ENCODE results near the gene ME3.
"Not testable (repeated sequence)": the region's sequence is repeated elsewhere in the genome, so short reads cannot be mapped to it uniquely, and the experiment has no call there.

Gene ME3

DNA sequence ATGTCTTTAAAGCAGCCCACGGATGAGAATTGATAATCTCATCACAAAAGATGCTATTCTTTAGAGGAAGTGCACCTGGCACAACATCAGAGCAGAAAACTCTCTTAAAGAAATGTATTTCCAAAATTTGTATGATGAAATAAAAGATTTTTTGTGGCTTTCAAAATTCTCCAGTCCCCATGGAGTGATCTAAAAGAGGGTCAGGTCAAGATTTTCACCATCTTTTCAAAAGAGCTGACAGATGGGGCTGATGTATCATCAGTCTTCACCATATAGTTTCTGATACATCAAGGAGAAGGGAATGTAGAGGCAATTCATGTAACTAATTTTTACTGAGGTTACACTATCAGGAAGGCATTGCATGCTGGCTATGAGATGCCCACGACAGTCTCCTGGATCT, 11.7 kb downstream of the ME3 start:
- DNase-seq, result no peak

GRCh38 chr11:86660088-86660487, 12.3 kb downstream of the ME3 start:
- DNase-seq, result no peak

DNA sequence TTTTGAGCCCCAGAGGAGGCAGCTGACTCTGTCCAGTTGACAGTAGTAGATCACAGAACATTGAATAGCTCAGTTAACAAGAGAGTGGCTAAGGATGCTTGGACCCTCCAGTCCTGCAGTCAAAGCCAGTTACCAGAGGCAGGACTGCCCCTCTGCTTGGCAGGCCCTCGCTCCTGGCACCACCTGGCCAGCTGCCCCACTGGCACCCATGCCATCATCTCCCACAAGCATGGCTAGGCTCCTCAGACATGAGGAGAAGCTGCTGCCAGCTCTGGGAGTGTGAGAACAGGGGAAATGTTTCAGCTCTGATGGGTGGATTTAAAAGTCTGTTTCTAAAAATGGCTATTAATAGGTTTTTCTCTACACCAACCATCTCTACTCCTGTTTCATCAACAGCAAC, 13.9 kb downstream of the ME3 start:
- DNase-seq, result no peak

- DNase-seq, result not testable (repeated sequence)
These were observed 27.2 kb downstream of the ME3 start for GRCh38 chr11:86645212-86645611.

DNA sequence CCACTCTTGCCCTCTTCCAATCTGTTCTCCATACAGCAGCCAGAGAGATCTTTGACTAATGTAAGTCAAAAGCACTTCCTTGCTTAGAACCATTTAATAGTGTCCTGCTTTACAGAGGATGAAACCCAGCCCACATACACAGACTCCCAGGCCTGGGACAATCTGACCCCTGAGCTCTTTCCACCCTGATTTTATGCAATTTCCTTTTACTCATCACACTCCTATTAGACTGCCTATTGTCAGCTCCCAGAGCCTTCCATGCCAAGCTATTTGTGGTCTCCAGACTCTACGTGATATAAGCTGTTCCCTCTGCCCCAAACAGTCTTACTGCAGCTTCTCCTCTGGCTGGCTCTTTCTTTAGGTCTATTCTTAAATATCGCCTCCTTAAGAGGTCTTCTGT, 28.1 kb downstream of the ME3 start:
- DNase-seq, result no peak

GRCh38 chr11:86641537-86642261, 30.7 kb downstream of the ME3 start:
- no peak for DNase-seq

- DNase-seq, result no peak
These were observed 33.3 kb downstream of the ME3 start for GRCh38 chr11:86639137-86639536.

DNA sequence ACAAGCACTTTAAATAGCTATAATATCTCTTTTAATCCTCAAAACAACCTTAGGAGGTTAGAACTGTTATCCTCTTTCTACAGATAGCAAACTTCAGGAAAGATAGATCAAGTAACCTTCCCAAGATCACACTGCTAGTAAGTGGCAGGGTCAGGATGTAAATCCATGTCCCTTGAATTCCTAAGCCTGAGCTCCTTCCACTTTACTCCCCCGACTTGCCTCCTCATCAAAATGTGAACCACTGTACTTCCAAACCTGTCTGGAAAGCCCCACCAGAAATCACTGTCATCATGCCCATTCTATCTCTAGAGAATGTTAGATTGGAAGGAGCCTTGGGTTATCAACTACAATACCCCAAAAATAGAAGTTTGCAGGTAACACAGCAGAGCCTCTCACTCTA, 33.7 kb downstream of the ME3 start:
- DNase-seq, result no peak

DNA sequence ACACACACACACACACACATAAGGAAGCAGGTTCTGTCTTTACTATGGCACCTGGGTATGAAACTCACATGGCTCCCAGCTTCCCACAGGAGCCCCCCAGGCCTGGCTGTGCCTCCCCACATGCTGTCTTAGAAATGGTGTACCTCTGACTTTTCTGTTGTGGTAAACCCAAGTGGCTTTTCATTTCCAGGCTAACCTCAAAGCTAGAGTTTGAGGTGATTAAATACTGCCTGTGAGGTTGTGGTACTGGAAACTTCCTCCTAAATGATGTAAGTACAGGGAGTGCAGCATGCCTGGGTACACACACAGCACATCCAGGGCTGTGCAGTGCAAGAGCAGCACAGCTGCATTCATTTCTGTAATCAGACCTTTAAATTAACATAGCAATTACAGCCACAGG, 34.4 kb downstream of the ME3 start:
- no peak for DNase-seq

DNA sequence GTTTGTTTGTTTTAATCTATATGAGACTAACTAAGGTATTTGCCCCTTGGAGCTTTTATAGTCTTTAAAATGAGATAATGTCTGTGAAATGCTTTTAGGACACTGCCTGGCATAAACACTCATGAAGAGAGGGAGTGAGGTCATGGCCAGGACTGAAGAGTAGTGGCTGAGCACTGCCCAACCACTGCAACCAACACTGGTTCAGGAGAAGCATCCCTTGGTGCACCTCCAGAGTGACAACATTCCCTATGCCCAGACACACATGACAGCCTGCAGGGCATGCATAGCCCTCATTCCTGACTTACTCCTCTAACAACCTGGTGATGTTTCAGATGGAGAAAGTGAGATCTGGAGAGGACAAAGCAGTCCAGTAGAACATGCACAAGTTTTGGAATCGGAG, 36.1 kb downstream of the ME3 start:
- no peak for DNase-seq

- DNase-seq, result no peak
These were observed 39.7 kb downstream of the ME3 start for GRCh38 chr11:86632499-86633269.

DNA sequence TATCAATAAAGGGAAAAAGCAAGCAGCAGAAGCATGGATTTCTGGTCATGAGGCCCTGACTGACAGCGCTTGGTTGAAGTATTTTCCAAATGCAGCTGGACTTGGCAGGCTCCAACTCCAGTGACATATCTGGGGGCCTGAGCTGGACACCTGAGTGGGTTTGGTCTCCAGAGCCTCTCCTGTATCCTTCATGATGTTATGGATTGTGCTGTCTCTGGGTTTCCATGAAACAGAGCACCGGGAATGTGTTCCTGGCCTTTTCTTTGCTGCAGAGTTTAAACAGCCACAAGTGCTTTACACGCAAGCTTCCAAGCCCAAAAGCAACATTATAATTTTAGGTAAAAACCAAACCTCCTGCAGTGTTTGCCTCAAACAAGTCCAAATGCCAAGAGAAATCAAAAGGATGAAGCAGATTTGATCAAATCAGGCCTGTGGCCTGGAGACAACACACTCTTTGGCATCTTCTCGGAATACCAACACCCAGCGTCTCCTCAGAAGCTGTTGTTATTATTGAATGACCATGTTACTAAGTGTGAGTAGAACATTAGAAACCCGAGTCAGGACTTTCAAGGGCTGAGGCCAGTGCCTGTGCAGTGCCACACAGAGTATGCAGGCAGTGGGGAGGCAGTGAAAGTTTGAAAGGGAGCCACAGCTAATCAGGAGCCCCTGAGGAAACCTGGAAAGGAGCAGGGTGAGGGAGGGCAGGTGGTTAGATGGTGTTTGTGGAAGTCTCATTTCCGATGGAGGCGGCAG, 42.0 kb downstream of the ME3 start:
- no peak for DNase-seq

- DNase-seq, result no peak
These were observed 43.2 kb downstream of the ME3 start for GRCh38 chr11:86629045-86629706.

DNA sequence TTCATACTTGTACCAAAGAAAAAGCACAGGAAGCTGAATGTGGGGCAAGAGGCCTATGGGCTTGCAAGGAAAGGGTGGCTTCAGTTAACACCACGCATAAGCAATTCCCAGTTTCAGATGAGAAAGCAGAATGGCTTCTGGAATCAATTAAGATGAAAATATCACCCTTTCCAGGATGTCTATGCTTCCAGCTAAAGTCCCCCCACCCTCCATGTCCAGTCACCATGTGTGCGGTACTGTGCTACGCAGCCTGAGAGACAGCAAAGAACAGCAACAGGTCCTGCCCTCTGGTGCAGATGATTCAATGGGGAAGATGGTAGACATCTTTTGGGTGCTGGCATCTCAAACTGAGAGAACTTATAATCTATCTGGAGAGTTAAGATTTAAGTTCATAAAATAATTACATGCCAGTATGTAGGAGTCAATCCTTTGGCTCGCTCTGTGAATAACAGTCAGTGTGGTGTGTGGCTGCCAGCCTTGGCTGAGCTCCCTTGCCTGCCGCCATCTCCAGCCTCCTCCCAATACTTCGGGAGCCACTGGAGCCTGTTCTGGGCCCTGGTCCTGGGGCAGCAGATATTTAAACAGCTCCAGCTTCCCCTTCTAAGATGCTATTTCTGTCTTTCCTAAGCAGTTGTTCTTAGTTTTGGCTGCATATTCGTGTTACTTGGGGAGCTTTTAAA, 44.5 kb downstream of the ME3 start:
- DNase-seq, result no peak

- DNase-seq, result no peak
These were observed 46.4 kb downstream of the ME3 start for GRCh38 chr11:86625981-86626380.

- DNase-seq, result no peak
These were observed 46.9 kb downstream of the ME3 start for GRCh38 chr11:86625544-86625943.

GRCh38 chr11:86624366-86624765, 48.0 kb downstream of the ME3 start:
- DNase-seq, result no peak

DNA sequence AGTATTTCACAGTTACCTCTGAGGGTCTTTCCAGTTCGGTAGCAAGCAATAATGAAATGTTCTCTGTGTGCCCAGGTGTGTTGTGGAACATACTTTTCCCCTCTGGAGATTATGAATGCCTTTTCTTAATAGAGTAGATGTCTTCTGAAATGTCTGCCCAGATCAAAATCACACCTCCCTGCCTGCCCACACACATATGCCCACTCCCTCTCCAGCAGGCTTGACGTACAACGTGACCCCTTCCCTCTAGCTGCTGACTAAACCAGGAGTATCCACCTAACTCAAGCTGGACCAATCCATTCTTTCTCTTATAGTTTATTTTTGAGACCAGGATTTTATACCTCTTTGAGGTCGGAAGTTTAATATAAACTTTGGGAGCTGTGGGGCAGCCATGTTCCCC, 48.7 kb downstream of the ME3 start:
- no peak for DNase-seq

GRCh38 chr11:86623041-86623621, 49.3 kb downstream of the ME3 start:
- DNase-seq, result no peak

DNA sequence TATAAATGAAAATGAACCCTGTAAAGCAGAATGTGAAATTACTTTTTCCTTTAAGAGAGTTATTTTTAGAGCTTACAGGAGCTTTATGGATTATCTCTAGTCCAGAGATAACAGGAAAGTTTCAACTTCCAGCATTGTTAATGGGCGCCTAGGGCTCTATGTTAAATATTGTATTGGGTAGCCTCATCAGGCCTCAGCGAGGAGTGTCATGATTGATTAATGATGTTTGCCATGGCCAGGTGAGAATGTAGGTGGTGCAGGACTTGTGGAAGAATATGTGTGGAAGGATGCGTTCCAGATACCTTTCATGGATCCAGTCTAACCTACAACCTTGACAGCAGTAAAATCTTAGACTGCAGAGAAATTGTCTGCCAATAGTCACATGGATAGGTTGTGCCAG, 50.6 kb downstream of the ME3 start:
- DNase-seq, result no peak

GRCh38 chr11:86620891-86621521, 51.4 kb downstream of the ME3 start:
- no peak for DNase-seq

DNA sequence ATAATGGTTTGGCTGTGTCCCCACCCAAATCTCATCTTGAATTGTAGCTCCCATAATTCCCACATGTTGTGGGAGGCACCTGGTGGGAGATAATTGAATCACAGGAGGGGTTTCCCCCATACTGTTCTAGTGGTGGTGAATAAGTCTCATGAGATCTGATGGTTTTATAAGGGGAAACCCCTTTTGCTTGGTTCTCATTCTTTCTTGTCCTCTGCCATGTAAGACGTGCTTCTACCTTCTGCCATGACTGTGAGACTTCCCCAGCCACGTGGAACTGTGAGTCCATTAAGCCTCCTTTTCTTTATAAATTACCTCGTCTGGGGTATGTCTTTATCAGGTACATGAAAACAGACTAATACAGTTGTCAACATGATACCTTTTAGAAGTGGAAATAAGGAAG, 53.0 kb downstream of the ME3 start:
- DNase-seq, result not testable (repeated sequence)

All from activated gamma-delta T cell treated with Interleukin-2 at 50 U/mL for 16 hours (primary cell).